IMR-90 (cell line): Measurements from ENCODE around the gene ZAP70. TPM values are rescaled to one million over a fixed set of nuclear protein-coding genes. Genes with fewer than 3 reads are reported as not detected.

Experiments
- ATAC-seq: fragments of 200-7000 bp; cut with Tn5 transposase; 2 replicates; pipeline ENCODE4 v1.9.1; 2020; ENCODE audit warnings: low read depth, mild to moderate bottlenecking, moderate library complexity
- BruUV-seq: library from RNA; stranded (reverse); fragments of 400-500 nt; replicated peaks from 2 replicates; lab custom pipeline; 2021; lab: Mats Ljungman, UMichigan
- CTCF ChIA-PET: fragments of 300-600 bp; formaldehyde crosslinking; extraction: SDS; loops from one replicate; lab custom pipeline; 2021; ENCODE audit warnings: antibody characterized with exemption; lab: Yijun Ruan, JAX
- POLR2A ChIA-PET: fragments of 300-600 bp; sonication (Branson Sonifier 250); formaldehyde crosslinking; loops from one replicate; lab custom pipeline; 2022; ENCODE audit warnings: antibody characterized with exemption; ENCODE audit not compliant: unreplicated experiment; lab: Charles Lee
- DNase-seq: peaks from one replicate; pipeline ENCODE4 v3.0.0; 2013
- H2AFZ ChIP-seq: replicated peaks from 2 replicates; pipeline ENCODE3; 2013; ENCODE audit warnings: low read length, mild to moderate bottlenecking; ENCODE audit not compliant: poor library complexity
- H2AK5ac ChIP-seq: 2 replicates; pipeline ENCODE4 v1.6.1; 2013; ENCODE audit warnings: low read depth, low read length, inconsistent platforms
- H2AK9ac ChIP-seq: replicated peaks from 2 replicates; pipeline ENCODE3; 2013; ENCODE audit warnings: mild to moderate bottlenecking, low read depth, low read length, moderate library complexity; ENCODE audit not compliant: poor library complexity
- H2BK120ac ChIP-seq: 2 replicates; pipeline ENCODE4 v1.6.1; 2013; ENCODE audit warnings: low read depth, low read length, inconsistent platforms
- H2BK15ac ChIP-seq: 3 replicates; pipeline ENCODE4 v1.6.1; 2013; ENCODE audit warnings: low read depth, low read length, inconsistent platforms
- H2BK20ac ChIP-seq: 2 replicates; pipeline ENCODE4 v1.6.1; 2013; ENCODE audit warnings: low read depth, mild to moderate bottlenecking, inconsistent platforms, low read length, moderate library complexity
- H2BK5ac ChIP-seq: 2 replicates; pipeline ENCODE4 v1.6.1; 2013; ENCODE audit warnings: mild to moderate bottlenecking, low read depth, low read length, inconsistent platforms; ENCODE audit not compliant: poor library complexity, severe bottlenecking
- H3K14ac ChIP-seq: replicated peaks from 2 replicates; pipeline ENCODE4 v1.6.1; 2013; ENCODE audit warnings: low read depth, low read length, inconsistent platforms
- H3K18ac ChIP-seq: 2 replicates; pipeline ENCODE4 v1.6.1; 2013; ENCODE audit warnings: low read depth, low read length, control low read depth
- H3K23ac ChIP-seq: 2 replicates; pipeline ENCODE4 v1.6.1; 2013; ENCODE audit warnings: low read depth, low read length, inconsistent platforms
- H3K27ac ChIP-seq: 2 replicates; pipeline ENCODE4 v1.5.1; 2013; ENCODE audit warnings: mild to moderate bottlenecking, control low read depth, low read length; ENCODE audit not compliant: insufficient read depth
- H3K27me3 ChIP-seq: 2 replicates; pipeline ENCODE4 v1.6.1; 2013; ENCODE audit warnings: low read length; ENCODE audit not compliant: control insufficient read depth, insufficient read depth
- H3K36me3 ChIP-seq: 2 replicates; pipeline ENCODE4 v1.6.1; 2013; ENCODE audit warnings: low read length, mixed read lengths; ENCODE audit not compliant: control insufficient read depth, insufficient read depth
- H3K4ac ChIP-seq: 2 replicates; pipeline ENCODE4 v1.6.1; 2013; ENCODE audit warnings: low read depth, low read length, inconsistent platforms
- H3K4me1 ChIP-seq: 2 replicates; pipeline ENCODE4 v1.6.1; 2013; ENCODE audit warnings: low read length, mixed read lengths; ENCODE audit not compliant: control insufficient read depth, insufficient read depth
- H3K4me2 ChIP-seq: 2 replicates; pipeline ENCODE4 v1.6.1; 2013; ENCODE audit warnings: low read depth, mild to moderate bottlenecking, control low read depth, low read length, moderate library complexity
- H3K4me3 ChIP-seq: 2 replicates; pipeline ENCODE4 v1.5.1; 2013; ENCODE audit warnings: low read depth, mild to moderate bottlenecking, control low read depth, low read length, moderate library complexity; ENCODE audit not compliant: insufficient read depth
- H3K56ac ChIP-seq: 2 replicates; pipeline ENCODE4 v1.6.1; 2013; ENCODE audit warnings: low read length, inconsistent platforms; ENCODE audit not compliant: insufficient read depth; ENCODE audit errors: extremely low read depth
- H3K79me1 ChIP-seq, 2 experiments: 2 replicates each; pipeline ENCODE4 v1.6.1; 2013; ENCODE audit warnings: low read length in 2 of 2, inconsistent platforms in 1 of 2, low read depth in 1 of 2
- H3K9ac ChIP-seq: 2 replicates; pipeline ENCODE4 v1.6.1; 2013; ENCODE audit warnings: low read depth, low read length, control low read depth
- H3K9me1 ChIP-seq: 2 replicates; pipeline ENCODE4 v1.6.1; 2013; ENCODE audit warnings: low read length, inconsistent platforms; ENCODE audit not compliant: insufficient read depth
- H3K9me3 ChIP-seq: 2 replicates; pipeline ENCODE4 v1.6.1; 2013; ENCODE audit warnings: low read length; ENCODE audit not compliant: control insufficient read depth, insufficient read depth
- H4K20me1 ChIP-seq: 2 replicates; pipeline ENCODE4 v1.6.1; 2013; ENCODE audit warnings: low read length, inconsistent platforms; ENCODE audit not compliant: insufficient read depth
- H4K5ac ChIP-seq: 2 replicates; pipeline ENCODE4 v1.6.1; 2013; ENCODE audit warnings: mild to moderate bottlenecking, low read depth, low read length, control low read depth
- H4K8ac ChIP-seq, 2 experiments: 2 replicates each; pipeline ENCODE4 v1.6.1; 2013; ENCODE audit warnings: low read depth in 2 of 2, low read length in 2 of 2, control low read depth in 1 of 2, inconsistent platforms in 1 of 2
- H4K91ac ChIP-seq: 2 replicates; pipeline ENCODE4 v1.6.1; 2013; ENCODE audit warnings: low read depth, low read length, inconsistent platforms; ENCODE audit not compliant: insufficient read depth
- BHLHE40 ChIP-seq: fragments of 150-350 bp; IDR thresholded peaks from 2 replicates; pipeline ENCODE4 v1.6.1; 2016; ENCODE audit warnings: mild to moderate bottlenecking, low read depth, low read length
- CEBPB ChIP-seq: IDR thresholded peaks from 2 replicates; pipeline ENCODE4 v1.6.1; 2012; ENCODE audit warnings: low read depth, low read length, improper control_type of control experiment
- CTCF ChIP-seq: conservative IDR thresholded peaks from 2 replicates; pipeline ENCODE4 v1.5.1; 2012; ENCODE audit warnings: mild to moderate bottlenecking, low read depth, low read length, improper control_type of control experiment
- FOS ChIP-seq: fragments of 150-350 bp; IDR thresholded peaks from 2 replicates; pipeline ENCODE4 v1.6.1; 2016; ENCODE audit warnings: low read depth, low read length
- MAFK ChIP-seq: IDR thresholded peaks from 2 replicates; pipeline ENCODE4 v1.6.1; 2012; ENCODE audit warnings: low read depth, low read length, improper control_type of control experiment
- MAZ ChIP-seq: IDR thresholded peaks from 2 replicates; pipeline ENCODE4 v1.6.1; 2012; ENCODE audit warnings: low read depth, mild to moderate bottlenecking, low read length, improper control_type of control experiment, moderate library complexity, borderline replicate concordance
- NFE2L2 ChIP-seq: fragments of 150-350 bp; IDR thresholded peaks from 2 replicates; pipeline ENCODE4 v1.6.1; 2016; ENCODE audit warnings: low read depth, mild to moderate bottlenecking, low read length
- POLR2A ChIP-seq: IDR thresholded peaks from 2 replicates; pipeline ENCODE4 v1.6.1; 2012; ENCODE audit warnings: mild to moderate bottlenecking, low read depth, low read length
- RCOR1 ChIP-seq: IDR thresholded peaks from 2 replicates; pipeline ENCODE4 v1.6.1; 2012; ENCODE audit warnings: mild to moderate bottlenecking, low read length, improper control_type of control experiment; ENCODE audit not compliant: insufficient replicate concordance
- RFX5 ChIP-seq: IDR thresholded peaks from 2 replicates; pipeline ENCODE4 v1.8.0; 2012; ENCODE audit warnings: low read depth, mild to moderate bottlenecking, low read length, moderate library complexity
- SMC3 ChIP-seq: fragments of 150-350 bp; IDR thresholded peaks from 2 replicates; pipeline ENCODE4 v1.6.1; 2016; ENCODE audit warnings: low read depth, mild to moderate bottlenecking, antibody characterized with exemption, low read length, moderate library complexity
- WGBS, 2 experiments: methylation state at CpG; one replicate each; pipeline versions ENCODE4 v1.1.5 to v1.1.7; 2013; ENCODE audit warnings: missing lambda C conversion rate in 2 of 2; ENCODE audit not compliant: insufficient read length in 1 of 2; ENCODE audit errors: extremely low coverage in 2 of 2; 5-methylcytosine and 5-hydroxymethylcytosine counted together
- dilution Hi-C: fragments of 300-500 bp; cut with HindIII; formaldehyde crosslinking; loops from one replicate; pipeline ENCODE4 v1.14.3; 2018; ENCODE audit warnings: low sequenced_read_pairs; ENCODE audit not compliant: unreplicated experiment
- in situ Hi-C: fragments of 300-500 bp; cut with MboI; formaldehyde crosslinking; loops from 3 replicates; pipeline ENCODE4 v1.14.3; 2019; ENCODE audit warnings: low sequenced_read_pairs, inconsistent platforms, mixed read lengths
- intact Hi-C: fragments of 100-400 bp; cut with micrococcal nuclease; formaldehyde crosslinking; loops from 2 replicates; pipeline ENCODE4 v1.10.0; 2022
- polyA plus RNA-seq, 3 experiments: library from polyadenylated mRNA; depleted of rRNA; stranded (reverse); fragments of >200 nt; gene quantifications; 2 replicates each; pipeline ENCODE4 v1.2.3, GENCODE V29; 2012; ENCODE audit warnings: low replicate concordance in 1 of 3
- total RNA-seq: library from RNA; depleted of rRNA; stranded (reverse); fragments of >200 nt; gene quantifications from 2 replicates; pipeline ENCODE4 v1.2.3, GENCODE V29; 2012

ZAP70 gene
- total and polyA plus RNA-seq, 2 of the 4 experiments (the other 2 are of a cell fraction), result under 0.01 to 0.09 TPM

GRCh38 chr2:97742381-97742847 is 29.0 kb downstream of the ZAP70 start:
- POLR2A ChIA-PET, result no interaction called here
- Histone ChIP-seq H4K8ac (no peak overlapping the region), H4K5ac (no peak overlapping the region), H3K4me2 (no peak overlapping the region), H3K79me1 (no peaks in the 10 kb centered on the region), H2AFZ (no peak overlapping the region), H4K20me1 (no peaks in the 10 kb centered on the region), H2AK5ac (no peak overlapping the region), H2BK15ac (no peak overlapping the region), H3K14ac (no peak overlapping the region), H3K27me3 (no peaks in the 10 kb centered on the region), H3K18ac (no peak overlapping the region), H2BK20ac (no peak overlapping the region), H2BK5ac (no peak overlapping the region), H3K27ac (no peak overlapping the region), H2AK9ac (no peak overlapping the region), H3K9me3 (no peaks in the 10 kb centered on the region), H3K4me1 (peaks cover 4% of the 10 kb centered on the region; the same call in 1 of the 2 replicates), H3K23ac (no peak overlapping the region), H3K9me1 (peaks cover 2% of the 10 kb centered on the region; the same call in 1 of the 2 replicates), H2BK120ac (no peak overlapping the region), H4K91ac (no peak overlapping the region), H3K36me3 (0 out of 2 replicates have a peak, but pooled peaks cover 2% of the 10 kb centered on the region), H3K4ac (no peak overlapping the region), H3K9ac (no peak overlapping the region), H3K4me3 (no peak overlapping the region), H3K56ac (no peak overlapping the region)
- DNase-seq (no peak), ATAC-seq (no peak)
- CTCF ChIA-PET, result interaction anchor here (1.0 kb wide), 1 partner anchor 42 kb away, joined by 3 read pairs; no protein-coding TSS in a partner anchor
- no CpG with 5 or more reads among the region's 4 CpGs for WGBS, 2 experiments
- dilution Hi-C loops (no loop called here), intact Hi-C loops (no loop called here), in situ Hi-C loops (no loop called here)
- no TSS peak for BruUV-seq
- TF ChIP-seq SMC3, result no peak
- no peak for TF ChIP-seq FOS
- no peak for TF ChIP-seq RFX5
- no peak for TF ChIP-seq CEBPB
- no peak for TF ChIP-seq MAFK
- TF ChIP-seq BHLHE40, result no peak
- TF ChIP-seq CTCF, result no peak
- no peak for TF ChIP-seq MAZ
- TF ChIP-seq RCOR1, result no peak
- no peak for TF ChIP-seq POLR2A
- no peak for TF ChIP-seq NFE2L2
